GM12864 (cell line): ENCODE measurements around the gene CLK3.

Experiments used
- DNase-seq: peaks from one replicate; pipeline ENCODE4 v3.0.0-alpha.2; 2011; ENCODE audit warnings: low read depth
- H3K4me3 ChIP-seq: 2 replicates; pipeline ENCODE4 v1.5.1; 2011; ENCODE audit warnings: mild to moderate bottlenecking, low read depth, low read length, control low read depth
- TF ChIP-seq, protein P1 (sequence below): IDR thresholded peaks from 2 replicates; pipeline ENCODE4 v1.5.1; 2011; ENCODE audit warnings: low read depth, mild to moderate bottlenecking, moderate library complexity, low read length, control low read depth, inconsistent platforms; ENCODE audit errors: missing control alignments

CLK3 gene

GRCh38 chr15:74642348-74642733, 26.7 kb downstream of the CLK3 start:
- DNase-seq = no peak
- TF ChIP-seq, protein P1, sequence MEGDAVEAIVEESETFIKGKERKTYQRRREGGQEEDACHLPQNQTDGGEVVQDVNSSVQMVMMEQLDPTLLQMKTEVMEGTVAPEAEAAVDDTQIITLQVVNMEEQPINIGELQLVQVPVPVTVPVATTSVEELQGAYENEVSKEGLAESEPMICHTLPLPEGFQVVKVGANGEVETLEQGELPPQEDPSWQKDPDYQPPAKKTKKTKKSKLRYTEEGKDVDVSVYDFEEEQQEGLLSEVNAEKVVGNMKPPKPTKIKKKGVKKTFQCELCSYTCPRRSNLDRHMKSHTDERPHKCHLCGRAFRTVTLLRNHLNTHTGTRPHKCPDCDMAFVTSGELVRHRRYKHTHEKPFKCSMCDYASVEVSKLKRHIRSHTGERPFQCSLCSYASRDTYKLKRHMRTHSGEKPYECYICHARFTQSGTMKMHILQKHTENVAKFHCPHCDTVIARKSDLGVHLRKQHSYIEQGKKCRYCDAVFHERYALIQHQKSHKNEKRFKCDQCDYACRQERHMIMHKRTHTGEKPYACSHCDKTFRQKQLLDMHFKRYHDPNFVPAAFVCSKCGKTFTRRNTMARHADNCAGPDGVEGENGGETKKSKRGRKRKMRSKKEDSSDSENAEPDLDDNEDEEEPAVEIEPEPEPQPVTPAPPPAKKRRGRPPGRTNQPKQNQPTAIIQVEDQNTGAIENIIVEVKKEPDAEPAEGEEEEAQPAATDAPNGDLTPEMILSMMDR = no peak
- no peak overlapping the region for H3K4me3 ChIP-seq

- no peak for DNase-seq
- H3K4me3 ChIP-seq = no peak overlapping the region
- TF ChIP-seq, protein P1 = no peak
Observed at GRCh38 chr15:74642734-74643664, 27.4 kb downstream of the CLK3 start.

DNA sequence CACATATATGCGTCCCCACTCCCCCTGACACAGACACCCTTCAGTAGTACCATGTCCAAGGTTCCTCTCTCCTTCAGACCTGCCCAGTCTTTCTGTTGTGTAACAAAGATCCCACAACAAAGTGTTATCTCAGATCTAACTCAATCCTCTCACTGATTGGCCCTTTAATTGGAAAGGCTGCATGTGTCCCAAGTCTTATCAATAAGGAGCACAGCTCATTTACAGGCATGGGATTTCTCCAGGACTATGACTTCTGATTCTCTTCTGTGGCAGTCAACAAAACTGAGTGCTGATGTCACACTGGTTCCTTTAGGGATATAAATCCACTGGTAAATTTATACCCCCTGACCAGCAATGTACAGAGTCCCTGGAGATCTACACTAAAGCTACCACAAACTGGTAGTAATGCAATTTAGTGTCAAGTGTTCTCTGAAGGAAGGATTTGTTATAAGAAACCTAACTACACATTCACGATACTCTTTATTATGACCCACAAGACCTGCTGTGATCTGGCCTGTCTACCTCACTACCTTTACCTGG, 28.1 kb downstream of the CLK3 start:
- no peak for DNase-seq
- no peak overlapping the region for H3K4me3 ChIP-seq
- TF ChIP-seq, protein P1 = no peak

DNA sequence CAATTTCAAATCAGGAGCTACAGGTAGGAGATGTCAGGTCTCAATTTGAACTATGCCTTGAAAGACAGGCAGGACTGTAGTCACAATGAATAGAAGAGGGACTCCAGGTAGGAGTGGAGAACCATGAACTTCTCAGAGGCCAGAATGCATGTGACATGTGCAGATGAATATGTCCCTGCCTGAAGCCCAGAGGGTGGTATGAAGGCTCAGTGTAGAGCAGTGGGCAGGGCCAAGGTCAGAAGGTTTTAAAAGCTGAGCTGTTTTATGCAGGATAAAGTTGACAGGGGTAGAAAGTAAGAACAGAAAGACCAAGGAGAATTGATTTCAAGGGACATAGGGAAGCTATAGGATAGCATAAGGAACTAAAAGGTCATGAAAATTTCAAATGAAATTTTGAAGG, 30.8 kb downstream of the CLK3 start:
- DNase-seq = no peak
- TF ChIP-seq, protein P1 = no peak
- H3K4me3 ChIP-seq = no peak overlapping the region

GRCh38 chr15:74648051-74648842, 32.6 kb downstream of the CLK3 start:
- H3K4me3 ChIP-seq = no peak overlapping the region
- TF ChIP-seq, protein P1 = no peak
- no peak for DNase-seq

- TF ChIP-seq, protein P1 = no peak
- no peak overlapping the region for H3K4me3 ChIP-seq
- DNase-seq = no peak
Observed at GRCh38 chr15:74651242-74651741, 35.7 kb downstream of the CLK3 start.
